GM15510 (cell line): ENCODE results near the gene TMEM266.

Source experiments
- POLR2A ChIP-seq: IDR thresholded peaks from 3 replicates; pipeline ENCODE4 v1.6.1; 2011; ENCODE audit warnings: borderline replicate concordance; ENCODE audit not compliant: insufficient read length; ENCODE audit errors: extremely low read depth

TMEM266 gene

DNA sequence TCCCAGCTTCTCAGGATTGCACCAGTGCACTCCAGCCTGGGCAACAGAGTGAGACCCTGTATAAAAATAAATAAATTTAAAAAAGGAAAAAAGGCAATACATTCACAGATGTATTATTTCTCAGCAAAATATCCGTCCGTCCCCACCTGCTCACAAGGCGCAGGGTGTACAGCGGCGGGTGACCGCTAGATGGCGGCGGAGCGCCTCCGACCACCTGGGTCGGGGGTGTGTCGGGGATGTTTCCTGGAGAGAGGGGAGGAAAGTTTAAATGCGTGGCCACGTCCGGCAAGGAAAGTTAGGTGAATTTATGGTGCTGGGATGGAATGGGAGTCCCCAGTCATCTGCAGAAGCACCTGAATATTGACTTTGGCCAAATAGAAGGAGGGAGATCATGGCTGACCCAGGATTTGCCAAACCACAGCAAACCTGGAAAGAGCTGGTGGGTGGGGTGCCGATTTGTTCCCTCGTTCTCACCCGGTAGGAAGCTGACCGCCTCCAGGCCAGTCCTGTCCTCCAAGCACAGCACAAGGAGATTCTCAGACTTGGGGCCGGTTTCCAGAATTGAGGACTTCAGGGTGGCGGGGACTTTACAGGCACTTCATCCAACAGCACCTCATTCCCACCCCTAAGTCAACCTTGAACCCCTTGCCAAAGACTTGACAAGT lies 88.3 kb downstream of the TMEM266 start:
- TF ChIP-seq POLR2A, result no peak

DNA sequence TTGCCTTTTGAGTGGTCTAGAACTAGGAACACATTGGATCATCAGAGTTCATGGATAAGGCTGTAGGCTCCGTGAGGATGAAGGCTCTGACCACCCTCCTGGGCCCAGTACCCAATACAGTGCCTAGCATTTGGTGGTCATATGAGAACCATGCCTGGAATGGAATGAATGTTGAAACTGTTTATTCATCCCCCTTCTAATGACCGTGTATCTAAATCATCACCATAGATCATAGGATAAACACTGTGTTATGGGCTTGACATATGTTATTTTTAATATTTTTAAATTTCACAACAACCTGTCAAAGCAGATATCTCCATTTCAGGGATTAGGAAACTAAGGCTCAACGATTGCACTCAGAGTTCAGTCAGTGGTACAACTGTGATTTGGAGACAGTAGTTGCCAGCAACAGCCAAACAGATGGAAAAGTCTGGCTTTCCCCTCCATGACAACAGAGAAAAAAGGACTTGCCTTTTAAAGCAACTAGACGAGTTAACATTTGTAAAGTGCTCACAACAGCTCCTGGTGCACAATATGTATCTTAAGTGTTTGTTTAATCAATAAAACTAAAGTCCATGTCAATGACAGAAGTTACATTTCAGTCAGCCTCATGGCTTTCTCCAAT lies 89.6 kb downstream of the TMEM266 start:
- TF ChIP-seq POLR2A, result no peak

- TF ChIP-seq POLR2A, result no peak
Observed at GRCh38 chr15:76150513-76150912, 90.7 kb downstream of the TMEM266 start.

GRCh38 chr15:76150971-76151598 lies 91.3 kb downstream of the TMEM266 start:
- TF ChIP-seq POLR2A, result no peak

GRCh38 chr15:76151599-76151974 lies 91.8 kb downstream of the TMEM266 start:
- TF ChIP-seq POLR2A, result no peak

DNA sequence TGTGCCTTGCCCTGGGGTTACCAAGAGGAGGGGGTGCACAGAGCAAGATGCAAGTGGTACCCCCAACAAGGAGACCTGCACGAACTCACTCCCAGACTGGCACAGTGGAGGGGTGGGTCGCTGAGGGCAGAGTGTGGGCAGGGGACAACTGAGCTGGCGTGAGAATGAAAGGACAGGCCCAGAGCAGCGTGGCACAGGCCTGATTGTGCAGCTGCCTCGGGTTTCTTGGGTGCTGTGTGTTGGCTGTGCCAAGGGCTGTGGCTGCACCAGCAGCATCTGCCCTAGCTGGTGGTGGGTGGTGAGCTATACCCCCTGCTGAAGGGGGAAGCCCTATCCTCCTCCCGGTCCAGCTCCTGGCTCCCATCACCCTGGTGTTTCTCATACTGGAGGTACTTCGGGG lies 92.4 kb downstream of the TMEM266 start:
- no peak for TF ChIP-seq POLR2A

- no peak for TF ChIP-seq POLR2A
Observed at GRCh38 chr15:76153241-76154197, 93.7 kb downstream of the TMEM266 start.

- TF ChIP-seq POLR2A, result no peak
Observed at GRCh38 chr15:76155731-76156130, 95.9 kb downstream of the TMEM266 start.

DNA sequence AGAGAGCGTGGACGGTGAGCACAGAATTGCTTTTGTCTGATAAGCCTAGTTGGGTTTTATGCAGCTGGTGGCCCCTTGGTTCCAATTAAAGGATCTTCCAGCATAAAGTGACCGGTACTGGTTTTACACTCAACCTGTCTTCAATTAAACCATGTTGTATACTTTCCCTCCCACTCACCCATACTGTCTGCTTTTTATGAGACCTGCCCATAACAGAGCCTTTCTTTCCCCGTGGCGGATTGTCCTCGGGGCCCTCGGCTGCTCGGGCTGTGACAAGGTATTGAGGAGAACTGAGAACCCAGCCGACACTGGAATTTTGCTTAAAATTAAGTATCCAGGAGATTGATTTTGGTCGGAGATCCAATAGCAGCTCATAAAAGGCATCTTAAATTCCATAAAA lies 98.4 kb downstream of the TMEM266 start:
- TF ChIP-seq POLR2A, result no peak

DNA sequence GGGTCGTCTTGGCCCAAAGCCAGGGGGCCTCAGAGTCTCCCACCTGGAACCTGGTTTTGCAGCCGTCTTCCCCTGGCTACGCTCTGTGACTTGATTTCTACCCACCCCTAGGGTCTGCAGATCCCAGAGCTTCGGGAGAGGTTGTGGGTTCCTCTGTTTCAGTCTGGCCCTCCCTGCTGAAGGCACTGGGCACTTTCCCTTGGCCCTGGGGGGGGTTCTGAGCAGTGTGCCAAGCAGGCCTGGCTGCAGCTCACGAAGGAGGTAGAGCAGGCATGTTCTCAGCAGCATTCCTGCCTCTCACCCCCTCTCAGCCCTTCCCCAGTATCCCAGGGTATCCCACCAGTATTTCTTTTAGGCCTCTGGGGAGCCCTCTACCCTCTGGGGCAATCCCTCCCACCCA lies 99.0 kb downstream of the TMEM266 start:
- no peak for TF ChIP-seq POLR2A

- TF ChIP-seq POLR2A, result no peak
Observed at GRCh38 chr15:76159282-76159681, 99.5 kb downstream of the TMEM266 start.

DNA sequence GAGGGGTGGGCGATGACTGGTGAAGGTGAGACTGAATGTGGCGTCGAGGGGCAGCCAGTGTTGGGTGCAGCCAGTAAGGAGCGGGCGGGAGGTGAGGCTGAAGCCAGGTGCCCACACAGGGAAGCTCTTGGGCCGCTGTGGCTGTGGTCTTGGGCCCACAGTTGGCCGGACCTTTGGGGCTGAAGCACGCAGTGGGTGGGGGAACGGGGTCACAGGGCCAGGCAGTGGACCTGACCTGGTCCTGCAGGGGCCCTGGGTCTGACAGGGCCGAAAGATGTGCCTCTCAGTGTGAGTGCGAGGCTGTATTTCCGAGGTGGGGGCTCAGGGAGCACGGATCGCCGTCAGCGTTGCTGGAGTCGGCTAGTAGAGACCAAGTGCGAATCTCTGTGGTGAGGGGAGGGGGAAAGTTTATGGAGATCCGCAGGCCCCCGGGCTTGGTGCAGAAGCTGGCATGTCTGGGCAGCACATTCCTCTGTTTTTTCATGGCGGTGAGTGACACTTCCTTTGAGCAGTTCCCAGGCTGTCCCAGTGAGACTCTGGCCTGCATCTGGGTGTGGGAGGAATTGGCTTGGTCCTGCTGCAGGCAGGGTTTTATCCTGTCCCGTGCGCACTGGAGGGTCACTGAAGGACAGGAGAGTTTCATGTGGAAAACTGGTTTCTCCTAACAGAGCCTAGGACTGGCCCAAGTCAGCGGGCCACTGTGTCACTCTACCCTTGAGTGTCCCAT lies 100.8 kb downstream of the TMEM266 start:
- TF ChIP-seq POLR2A, result no peak

DNA sequence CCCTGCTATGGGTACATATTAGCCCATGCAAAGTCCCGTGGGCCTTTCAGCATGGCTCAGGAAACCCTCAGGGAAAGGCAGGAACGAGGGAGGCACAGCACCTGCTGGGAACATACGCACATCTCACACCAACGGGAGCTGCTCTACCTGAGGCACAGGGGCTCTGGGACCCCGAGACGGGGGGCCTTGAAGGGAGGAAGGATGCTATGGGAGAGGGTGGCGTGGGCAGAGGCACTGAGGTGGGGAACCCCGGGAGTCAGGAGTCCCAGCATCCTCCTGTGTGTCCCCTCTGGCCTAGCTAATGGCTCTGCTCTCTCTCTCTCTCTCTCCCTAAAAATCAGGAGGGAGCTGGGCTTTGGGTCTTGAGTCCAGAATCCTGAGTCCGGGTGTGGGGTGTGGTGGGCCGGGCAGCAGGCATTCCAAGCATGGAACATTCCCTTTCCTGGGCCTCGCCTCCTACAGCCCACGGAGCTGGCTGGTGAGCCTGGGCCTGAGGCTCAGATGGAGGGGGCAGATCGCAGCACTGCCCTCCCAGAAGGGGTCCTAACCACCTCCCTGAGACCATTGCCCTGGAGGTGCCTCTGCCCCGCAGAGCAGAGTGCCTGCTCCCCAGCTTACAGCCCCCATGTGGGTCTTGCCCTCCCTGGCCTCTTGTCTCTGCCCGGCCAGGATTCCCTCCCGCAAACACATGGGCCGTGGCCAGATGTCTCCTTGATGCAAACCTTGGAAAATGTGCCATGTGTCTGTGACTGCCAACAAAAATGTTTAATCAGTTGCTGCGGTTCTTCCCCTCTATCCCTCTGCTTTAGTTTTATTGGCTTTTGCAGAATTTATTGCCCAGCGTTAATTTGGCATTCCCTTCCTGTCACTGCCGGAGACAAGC lies 101.6 kb downstream of the TMEM266 start:
- TF ChIP-seq POLR2A, result no peak

- no peak for TF ChIP-seq POLR2A
Observed at GRCh38 chr15:76162036-76162398, 102.2 kb downstream of the TMEM266 start.

GRCh38 chr15:76162784-76163456 lies 103.1 kb downstream of the TMEM266 start:
- TF ChIP-seq POLR2A, result no peak
